Activated naive CD4-positive, alpha-beta T cell treated with anti-CD3 and anti-CD28 coated beads for 36 hours (primary cell): ENCODE measurements around the gene DMAC2. TPM values are rescaled to one million over a fixed set of nuclear protein-coding genes. Genes with fewer than 3 reads are reported as not detected.
"Not testable (repeated sequence)": the region's sequence is repeated elsewhere in the genome, so short reads cannot be mapped to it uniquely, and the experiment has no call there.

Source experiments
- CTCF ChIA-PET: fragments of 350-600 bp; sonication (Branson Sonifier 250); formaldehyde crosslinking; loops from one replicate; lab custom pipeline; 2021; ENCODE audit warnings: antibody characterized with exemption; lab: Charles Lee
- DNase-seq: peaks from one replicate; pipeline ENCODE4 v3.0.0-alpha.2; 2020
- H3K27ac Mint-ChIP-seq: one replicate; pipeline ENCODE4 v1.8.0; 2021; ENCODE audit warnings: mild to moderate bottlenecking, mixed read lengths
- H3K27me3 Mint-ChIP-seq: one replicate; pipeline ENCODE4 v1.8.0; 2021; ENCODE audit warnings: low read depth, mixed read lengths
- H3K36me3 Mint-ChIP-seq: one replicate; pipeline ENCODE4 v1.8.0; 2021; ENCODE audit warnings: low read depth, mixed read lengths
- H3K4me1 Mint-ChIP-seq: one replicate; pipeline ENCODE4 v1.8.0; 2021; ENCODE audit warnings: low read depth, mixed read lengths
- H3K4me3 Mint-ChIP-seq: one replicate; pipeline ENCODE4 v1.8.0; 2021; ENCODE audit warnings: mild to moderate bottlenecking, moderate library complexity, mixed read lengths
- H3K9me3 Mint-ChIP-seq: one replicate; pipeline ENCODE4 v1.8.0; 2021; ENCODE audit warnings: mixed read lengths
- intact Hi-C: fragments of 100-400 bp; cut with micrococcal nuclease; formaldehyde crosslinking; loops from one replicate; pipeline ENCODE4 v1.15.1; 2023
- total RNA-seq, 2 experiments: library from RNA; stranded (reverse); gene quantifications; one replicate each; pipeline ENCODE4 v1.2.3, GENCODE V29; 2021

Gene DMAC2
- total RNA-seq, 2 experiments from 2014 or later = 51.5 to 53.8 TPM

- intact Hi-C loops = no loop called here
- H3K4me3 Mint-ChIP-seq = no peak overlapping the region
- no peaks in the 10 kb centered on the region for H3K9me3 Mint-ChIP-seq
- H3K4me1 Mint-ChIP-seq = no peaks in the 10 kb centered on the region
- H3K27me3 Mint-ChIP-seq = no peaks in the 10 kb centered on the region
- DNase-seq = no peak
- CTCF ChIA-PET = no interaction called here
- H3K27ac Mint-ChIP-seq = no peak overlapping the region
- peaks cover 4% of the 10 kb centered on the region for H3K36me3 Mint-ChIP-seq
These were observed 24.5 kb downstream of the DMAC2 start for GRCh38 chr19:41415154-41415571.

- H3K36me3 Mint-ChIP-seq = peaks cover 4% of the 10 kb centered on the region
- no peaks in the 10 kb centered on the region for H3K9me3 Mint-ChIP-seq
- CTCF ChIA-PET = no interaction called here
- no peak for DNase-seq
- H3K27me3 Mint-ChIP-seq = no peaks in the 10 kb centered on the region
- H3K4me3 Mint-ChIP-seq = no peak overlapping the region
- intact Hi-C loops = no loop called here
- H3K27ac Mint-ChIP-seq = no peak overlapping the region
- peaks cover 3% of the 10 kb centered on the region for H3K4me1 Mint-ChIP-seq
These were observed 25.3 kb downstream of the DMAC2 start for GRCh38 chr19:41414461-41414860.

GRCh38 chr19:41413947-41414346, 25.8 kb downstream of the DMAC2 start:
- no peak overlapping the region for H3K27ac Mint-ChIP-seq

GRCh38 chr19:41412953-41413352, 26.8 kb downstream of the DMAC2 start:
- CTCF ChIA-PET = no interaction called here

More at GRCh38 chr19:41413947-41414346, 25.8 kb downstream of the DMAC2 start:
- DNase-seq = no peak
- Mint-ChIP-seq H3K27me3 (no peaks in the 10 kb centered on the region), H3K9me3 (no peaks in the 10 kb centered on the region), H3K36me3 (peaks cover 4% of the 10 kb centered on the region), H3K4me1 (peaks cover 7% of the 10 kb centered on the region), H3K4me3 (no peak overlapping the region)
- intact Hi-C loops = no loop called here
- CTCF ChIA-PET = no interaction called here

GRCh38 chr19:41411968-41412265, 27.8 kb downstream of the DMAC2 start:
- Mint-ChIP-seq H3K27me3 (no peaks in the 10 kb centered on the region), H3K4me3 (no peak overlapping the region), H3K9me3 (no peaks in the 10 kb centered on the region), H3K27ac (no peak overlapping the region), H3K36me3 (peaks cover 4% of the 10 kb centered on the region), H3K4me1 (peaks cover 7% of the 10 kb centered on the region)
- no peak for DNase-seq
- CTCF ChIA-PET = no interaction called here
- intact Hi-C loops = no loop called here

More at GRCh38 chr19:41412953-41413352, 26.8 kb downstream of the DMAC2 start:
- Mint-ChIP-seq H3K9me3 (no peaks in the 10 kb centered on the region), H3K27ac (no peak overlapping the region), H3K4me3 (no peak overlapping the region), H3K4me1 (peaks cover 7% of the 10 kb centered on the region), H3K27me3 (no peaks in the 10 kb centered on the region), H3K36me3 (peaks cover 4% of the 10 kb centered on the region)
- DNase-seq = no peak
- intact Hi-C loops = no loop called here

- no peaks in the 10 kb centered on the region for H3K9me3 Mint-ChIP-seq
- DNase-seq = no peak
- H3K36me3 Mint-ChIP-seq = peaks cover 4% of the 10 kb centered on the region
- no peaks in the 10 kb centered on the region for H3K27me3 Mint-ChIP-seq
- intact Hi-C loops = no loop called here
- H3K4me3 Mint-ChIP-seq = no peak overlapping the region
- CTCF ChIA-PET = no interaction called here
- H3K4me1 Mint-ChIP-seq = peaks cover 7% of the 10 kb centered on the region
- no peak overlapping the region for H3K27ac Mint-ChIP-seq
These were observed 28.4 kb downstream of the DMAC2 start for GRCh38 chr19:41411100-41411967.

- CTCF ChIA-PET = no interaction called here
- H3K9me3 Mint-ChIP-seq = no peaks in the 10 kb centered on the region
- H3K36me3 Mint-ChIP-seq = peaks cover 4% of the 10 kb centered on the region
- intact Hi-C loops = no loop called here
- DNase-seq = no peak
- H3K4me3 Mint-ChIP-seq = no peak overlapping the region
- H3K27me3 Mint-ChIP-seq = no peaks in the 10 kb centered on the region
- H3K4me1 Mint-ChIP-seq = peaks cover 7% of the 10 kb centered on the region
- no peak overlapping the region for H3K27ac Mint-ChIP-seq
These were observed 29.2 kb downstream of the DMAC2 start for GRCh38 chr19:41410336-41411054.

GRCh38 chr19:41409288-41409687, 30.4 kb downstream of the DMAC2 start:
- H3K27me3 Mint-ChIP-seq = no peaks in the 10 kb centered on the region
- CTCF ChIA-PET = interaction anchor here (1.5 kb wide), 1 partner anchor 233 kb away, joined by 3 read pairs; no protein-coding TSS in a partner anchor
- no peak overlapping the region for H3K27ac Mint-ChIP-seq
- H3K36me3 Mint-ChIP-seq = peaks cover 4% of the 10 kb centered on the region
- intact Hi-C loops = no loop called here
- H3K9me3 Mint-ChIP-seq = no peaks in the 10 kb centered on the region
- DNase-seq = no peak
- H3K4me1 Mint-ChIP-seq = peaks cover 7% of the 10 kb centered on the region
- no peak overlapping the region for H3K4me3 Mint-ChIP-seq

DNA sequence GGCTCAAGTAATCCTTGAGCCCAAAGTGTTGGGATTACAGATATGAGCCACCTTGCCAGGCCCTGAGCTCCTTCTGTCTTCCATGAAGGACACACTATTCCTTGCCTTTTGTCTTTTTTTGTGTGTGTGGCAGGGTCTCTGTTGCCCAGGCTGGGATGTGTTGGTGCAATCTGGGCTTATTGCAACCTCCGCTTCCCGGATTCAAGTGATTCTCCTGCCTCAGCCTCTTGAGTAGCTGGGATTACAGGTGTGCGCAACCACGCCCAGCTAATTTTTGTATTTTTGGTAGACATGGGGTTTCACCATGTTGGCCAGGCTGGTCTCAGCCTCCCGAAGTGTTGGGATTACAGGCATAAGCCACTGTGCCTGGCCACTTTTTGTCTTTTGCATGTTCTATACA, 30.9 kb downstream of the DMAC2 start:
- CTCF ChIA-PET = interaction anchor here (1.5 kb wide), 1 partner anchor 233 kb away, joined by 3 read pairs; no protein-coding TSS in a partner anchor
- DNase-seq, H3K4me3 Mint-ChIP-seq, H3K4me1 Mint-ChIP-seq, intact Hi-C loops, H3K36me3 Mint-ChIP-seq, H3K9me3 Mint-ChIP-seq, H3K27ac Mint-ChIP-seq, H3K27me3 Mint-ChIP-seq: not testable (repeated sequence)

- Mint-ChIP-seq H3K4me3 (no peak overlapping the region), H3K27me3 (no peaks in the 10 kb centered on the region), H3K36me3 (no peaks in the 10 kb centered on the region), H3K9me3 (no peaks in the 10 kb centered on the region), H3K4me1 (peaks cover 9% of the 10 kb centered on the region), H3K27ac (no peak overlapping the region)
- CTCF ChIA-PET = interaction anchor here (0.7 to 1.5 kb wide), 3 partner anchors 161 to 234 kb away, joined by 3 to 6 read pairs (median 6); no protein-coding TSS in a partner anchor
- intact Hi-C loops = no loop called here
- no peak for DNase-seq
These were observed 31.5 kb downstream of the DMAC2 start for GRCh38 chr19:41408256-41408655.

- CTCF ChIA-PET = interaction anchor here (0.7 kb wide), 1 partner anchor 232 kb away, joined by 3 read pairs; no protein-coding TSS in a partner anchor
- no peaks in the 10 kb centered on the region for H3K36me3 Mint-ChIP-seq
- intact Hi-C loops = no loop called here
- DNase-seq = no peak
- peaks cover 9% of the 10 kb centered on the region for H3K4me1 Mint-ChIP-seq
- no peak overlapping the region for H3K27ac Mint-ChIP-seq
- H3K9me3 Mint-ChIP-seq = no peaks in the 10 kb centered on the region
- H3K4me3 Mint-ChIP-seq = no peak overlapping the region
- H3K27me3 Mint-ChIP-seq = no peaks in the 10 kb centered on the region
These were observed 32.4 kb downstream of the DMAC2 start for GRCh38 chr19:41407271-41407670.

- intact Hi-C loops = no loop called here
- no peaks in the 10 kb centered on the region for H3K27me3 Mint-ChIP-seq
- no peak overlapping the region for H3K27ac Mint-ChIP-seq
- peaks cover 13% of the 10 kb centered on the region for H3K4me1 Mint-ChIP-seq
- DNase-seq = no peak
- H3K9me3 Mint-ChIP-seq = no peaks in the 10 kb centered on the region
- H3K36me3 Mint-ChIP-seq = peaks cover 3% of the 10 kb centered on the region
- CTCF ChIA-PET = no interaction called here
- H3K4me3 Mint-ChIP-seq = no peak overlapping the region
These were observed 33.9 kb downstream of the DMAC2 start for GRCh38 chr19:41405776-41406175.
